Gastrocnemius medialis (tissue), 4 donors: Measurements from ENCODE around the gene MAGEA8. TPM values are rescaled to one million over a fixed set of nuclear protein-coding genes. Genes with fewer than 3 reads are reported as not detected.
"Not testable (repeated sequence)": the region's sequence is repeated elsewhere in the genome, so short reads cannot be mapped to it uniquely, and the experiment has no call there.

Experiments
- ATAC-seq, 2 donors: fragments of 150-250 bp; one replicate each; pipeline ENCODE4 v1.9.1; 2016
- DNase-seq, 2 donors: peaks; one replicate each; pipeline ENCODE4 v3.0.0-alpha.2; 2019
- H3K27ac ChIP-seq, 4 donors: fragments of 200-600 bp; sonication (generic); 1 replicate in 1 of 4; 2 replicates in 3 of 4; pipeline ENCODE4 v1.5.1; 2016 to 2018; ENCODE audit warnings: mild to moderate bottlenecking in 2 of 4, moderate library complexity in 1 of 4
- H3K27me3 ChIP-seq, 3 donors: fragments of 200-600 bp; sonication (generic) in 2 of 3; 1 replicate in 1 of 3; 2 replicates in 2 of 3; pipeline versions ENCODE4 v1.5.1 to v1.6.0; 2016 to 2019; ENCODE audit warnings: mild to moderate bottlenecking in 1 of 3, moderate library complexity in 1 of 3
- H3K36me3 ChIP-seq, 2 donors: fragments of 200-600 bp; sonication (generic) in 1 of 2; one replicate each; pipeline ENCODE4 v1.5.1; 2017 to 2018
- H3K4me1 ChIP-seq, 2 donors: fragments of 200-600 bp; sonication (generic) in 1 of 2; one replicate each; pipeline ENCODE4 v1.5.1; 2016 to 2017; ENCODE audit warnings: mild to moderate bottlenecking in 2 of 2
- H3K4me3 ChIP-seq, 4 donors: fragments of 200-600 bp; sonication (generic) in 3 of 4; 1 replicate in 1 of 4; 2 replicates in 3 of 4; pipeline ENCODE4 v1.5.1; 2016 to 2019; ENCODE audit warnings: mild to moderate bottlenecking in 2 of 4
- H3K9me3 ChIP-seq, 3 donors: fragments of 200-600 bp; sonication (generic) in 2 of 3; 1 replicate in 1 of 3; 2 replicates in 2 of 3; pipeline ENCODE4 v1.5.1; 2016 to 2019
- POLR2A ChIP-seq, 2 donors: fragments of 450-650 bp; IDR thresholded peaks; one replicate each; pipeline ENCODE4 v1.6.1; 2017; ENCODE audit warnings: antibody characterized with exemption in 2 of 2, mild to moderate bottlenecking in 2 of 2, moderate library complexity in 2 of 2
- in situ Hi-C, 4 donors: fragments of 200-750 bp; cut with MboI; loops; one replicate each; pipeline versions ENCODE4 v1.15.0 to v1.8.0; 2017; ENCODE audit warnings: low sequenced_read_pairs in 4 of 4
- intact Hi-C: fragments of 100-400 bp; cut with DNase I; formaldehyde crosslinking; loops from one replicate; pipeline ENCODE4 v1.15.1; 2023; ENCODE audit warnings: low total_unique reads
- total RNA-seq, 4 donors: library from RNA; depleted of rRNA; stranded (reverse); fragments of >200 nt; gene quantifications; one replicate each; pipeline versions ENCODE4 v1.1.0 to v1.2.3, GENCODE V29; 2016
- TF ChIP-seq, protein P1 (sequence below), 5 experiments: fragments of 450-650 bp in 3 of 5; fragments of 200-600 bp in 2 of 5; sonication (generic) in 2 of 5; IDR thresholded peaks in 4 of 5; conservative IDR thresholded peaks in 1 of 5; 1 replicate in 4 of 5; 2 replicates in 1 of 5; pipeline ENCODE4 v1.5.1; 2016 to 2019; ENCODE audit warnings: antibody characterized with exemption in 5 of 5, mild to moderate bottlenecking in 3 of 5, moderate library complexity in 3 of 5

The MAGEA8 gene
- total RNA-seq, 4 donors from 2014 or later = not detected

DNA sequence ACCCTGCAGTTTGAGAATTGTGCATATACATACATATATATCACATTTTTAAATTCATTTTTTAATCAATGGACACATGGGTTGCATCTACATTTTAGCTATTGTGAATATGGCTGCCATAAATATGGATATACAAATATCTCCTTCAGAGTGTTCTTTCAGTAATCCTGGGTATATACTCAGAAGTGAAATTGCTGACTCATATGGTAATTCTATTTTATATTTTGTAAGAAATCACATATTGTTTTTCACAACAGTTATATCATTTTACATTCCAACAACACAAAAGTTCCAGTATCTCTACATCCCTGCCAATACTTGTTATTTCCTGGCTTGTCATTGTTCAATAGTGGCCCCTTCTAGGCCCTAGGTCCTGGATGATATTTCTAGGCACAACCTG lies 27.7 kb downstream of the MAGEA8 start:
- no peaks in the 10 kb centered on the region for H3K36me3 ChIP-seq
- H3K4me3 ChIP-seq = no peak overlapping the region
- no peak for TF ChIP-seq POLR2A (IDR thresholded peaks at IDR 0.05)
- TF ChIP-seq, protein P1, sequence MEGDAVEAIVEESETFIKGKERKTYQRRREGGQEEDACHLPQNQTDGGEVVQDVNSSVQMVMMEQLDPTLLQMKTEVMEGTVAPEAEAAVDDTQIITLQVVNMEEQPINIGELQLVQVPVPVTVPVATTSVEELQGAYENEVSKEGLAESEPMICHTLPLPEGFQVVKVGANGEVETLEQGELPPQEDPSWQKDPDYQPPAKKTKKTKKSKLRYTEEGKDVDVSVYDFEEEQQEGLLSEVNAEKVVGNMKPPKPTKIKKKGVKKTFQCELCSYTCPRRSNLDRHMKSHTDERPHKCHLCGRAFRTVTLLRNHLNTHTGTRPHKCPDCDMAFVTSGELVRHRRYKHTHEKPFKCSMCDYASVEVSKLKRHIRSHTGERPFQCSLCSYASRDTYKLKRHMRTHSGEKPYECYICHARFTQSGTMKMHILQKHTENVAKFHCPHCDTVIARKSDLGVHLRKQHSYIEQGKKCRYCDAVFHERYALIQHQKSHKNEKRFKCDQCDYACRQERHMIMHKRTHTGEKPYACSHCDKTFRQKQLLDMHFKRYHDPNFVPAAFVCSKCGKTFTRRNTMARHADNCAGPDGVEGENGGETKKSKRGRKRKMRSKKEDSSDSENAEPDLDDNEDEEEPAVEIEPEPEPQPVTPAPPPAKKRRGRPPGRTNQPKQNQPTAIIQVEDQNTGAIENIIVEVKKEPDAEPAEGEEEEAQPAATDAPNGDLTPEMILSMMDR (IDR thresholded peaks at IDR 0.05 in 4 of 5, conservative IDR thresholded peaks at IDR 0.05 in 1 of 5) = no peak
- intact Hi-C loops (no loop called here), in situ Hi-C loops (no loop called here)
- ATAC-seq (no peak), DNase-seq (no peak)
- H3K9me3 ChIP-seq = no peaks in the 10 kb centered on the region
- no peaks in the 10 kb centered on the region for H3K27me3 ChIP-seq
- H3K27ac ChIP-seq = no peak overlapping the region
- no peaks in the 10 kb centered on the region for H3K4me1 ChIP-seq

DNA sequence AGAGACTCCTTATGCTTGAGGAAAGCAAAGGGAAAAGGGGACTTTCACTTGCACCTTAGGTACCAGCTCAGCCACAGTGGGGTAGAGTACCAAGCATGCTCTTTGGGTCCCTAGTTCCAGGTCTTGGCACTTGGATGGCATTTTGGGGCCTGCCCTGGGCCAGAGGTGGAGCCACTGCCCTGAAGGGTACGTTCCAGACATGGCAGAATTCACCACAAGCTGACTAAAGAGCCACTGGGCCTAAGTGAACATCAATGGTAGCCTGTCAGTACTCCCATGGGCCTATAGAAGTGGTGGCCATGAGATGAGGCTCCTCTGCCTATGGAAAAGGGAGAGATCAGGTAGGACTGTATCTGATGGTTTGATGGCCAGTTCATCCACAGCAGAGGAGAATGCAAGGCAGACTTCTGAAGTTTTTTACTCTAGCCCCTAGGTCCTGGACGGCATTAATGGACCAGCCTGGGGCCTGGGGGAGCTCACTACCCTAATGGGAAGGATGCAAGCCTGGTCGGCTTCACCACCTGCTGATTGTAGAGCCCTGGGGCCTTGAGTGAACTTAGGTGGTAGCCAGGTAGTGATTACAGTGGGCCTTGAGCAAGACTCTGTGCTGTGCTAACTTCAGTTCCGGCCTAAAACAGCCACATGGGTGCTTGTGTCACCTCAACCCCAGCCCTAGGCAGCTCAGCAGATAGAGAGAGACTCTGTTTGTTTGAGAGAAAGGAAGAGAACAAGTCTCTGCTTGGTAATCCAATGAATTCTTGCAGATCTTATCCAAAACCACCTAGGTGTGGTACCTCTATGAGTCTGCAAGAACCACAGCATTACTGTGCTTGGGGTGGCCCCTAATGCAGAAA lies 28.6 kb downstream of the MAGEA8 start:
- Histone ChIP-seq H3K4me3 (no peak overlapping the region), H3K4me1 (no peaks in the 10 kb centered on the region), H3K36me3 (no peaks in the 10 kb centered on the region), H3K27ac (no peak overlapping the region), H3K9me3 (no peaks in the 10 kb centered on the region), H3K27me3 (no peaks in the 10 kb centered on the region)
- in situ Hi-C loops (no loop called here), intact Hi-C loops (no loop called here)
- ATAC-seq = no peak
- TF ChIP-seq, protein P1 (IDR thresholded peaks at IDR 0.05 in 4 of 5, conservative IDR thresholded peaks at IDR 0.05 in 1 of 5) = no peak
- no peak for TF ChIP-seq POLR2A (IDR thresholded peaks at IDR 0.05)
- no peak for DNase-seq

DNA sequence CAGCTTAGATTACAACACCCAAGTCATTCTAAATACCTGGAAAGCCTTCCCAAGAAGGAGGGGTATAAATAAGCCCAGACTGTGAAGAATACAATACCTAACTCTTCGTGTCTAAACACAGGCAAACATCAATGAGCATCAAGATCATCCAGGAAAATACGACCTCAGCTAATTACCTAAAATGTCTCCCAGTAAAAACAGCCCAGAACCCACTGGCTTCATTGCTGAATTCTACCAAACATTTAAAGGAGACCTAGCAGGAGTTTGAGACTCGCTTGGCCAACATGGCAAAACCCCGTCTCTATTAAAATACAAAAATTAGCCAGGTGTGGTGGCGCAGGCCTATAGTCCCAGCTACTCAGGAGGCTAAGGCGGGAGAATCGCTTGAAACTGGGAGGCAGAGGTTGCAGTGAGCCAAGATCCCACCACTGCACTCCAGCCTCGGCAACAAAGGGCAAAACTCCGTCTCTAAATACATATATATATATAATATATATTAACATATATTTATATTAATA lies 29.3 kb downstream of the MAGEA8 start:
- DNase-seq (no peak), ATAC-seq (no peak)
- H3K4me3 ChIP-seq = no peak overlapping the region
- no peaks in the 10 kb centered on the region for H3K9me3 ChIP-seq
- in situ Hi-C loops (no loop called here), intact Hi-C loops (no loop called here)
- no peaks in the 10 kb centered on the region for H3K36me3 ChIP-seq
- no peaks in the 10 kb centered on the region for H3K4me1 ChIP-seq
- no peaks in the 10 kb centered on the region for H3K27me3 ChIP-seq
- no peak overlapping the region for H3K27ac ChIP-seq
- TF ChIP-seq, protein P1 (IDR thresholded peaks at IDR 0.05 in 4 of 5, conservative IDR thresholded peaks at IDR 0.05 in 1 of 5) = no peak
- no peak for TF ChIP-seq POLR2A (IDR thresholded peaks at IDR 0.05)

DNA sequence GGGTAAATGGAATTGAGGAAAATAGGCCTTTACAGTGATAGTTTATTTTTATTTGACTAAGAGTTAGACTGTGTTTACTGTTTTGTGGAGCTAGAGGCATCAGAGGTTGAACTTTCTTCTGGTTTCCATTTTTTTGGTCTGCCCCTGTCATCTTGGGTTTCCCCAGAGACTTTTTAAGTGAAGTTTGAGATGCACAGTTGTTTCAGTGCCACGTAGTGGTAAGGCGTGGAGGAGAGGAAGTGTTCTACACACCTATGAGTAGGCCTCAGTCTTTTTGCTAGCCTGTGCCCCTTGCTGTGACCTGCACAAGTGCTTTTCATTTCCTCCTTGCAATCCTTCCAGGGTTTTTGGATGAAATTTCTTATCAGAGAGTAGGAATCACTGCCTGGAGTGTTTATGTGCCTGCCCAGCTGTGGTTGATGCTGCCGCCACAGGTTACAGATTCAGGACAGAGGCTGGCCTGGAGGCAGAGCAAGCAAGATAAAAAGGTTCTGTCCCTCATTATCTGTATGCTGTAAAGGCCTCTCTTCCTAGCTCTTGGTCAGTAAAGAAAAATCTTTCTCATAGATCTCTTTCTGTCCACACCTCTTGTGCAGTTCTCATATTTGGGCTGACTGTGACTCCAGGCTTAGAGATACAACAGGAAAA lies 35.9 kb downstream of the MAGEA8 start:
- in situ Hi-C loops (no loop called here), intact Hi-C loops (no loop called here)
- Histone ChIP-seq H3K4me3 (no peak overlapping the region), H3K4me1 (no peaks in the 10 kb centered on the region), H3K27me3 (no peaks in the 10 kb centered on the region), H3K36me3 (no peaks in the 10 kb centered on the region), H3K9me3 (no peaks in the 10 kb centered on the region), H3K27ac (no peak overlapping the region)
- ATAC-seq = no peak
- DNase-seq = no peak
- TF ChIP-seq, protein P1 (IDR thresholded peaks at IDR 0.05 in 4 of 5, conservative IDR thresholded peaks at IDR 0.05 in 1 of 5) = no peak
- no peak for TF ChIP-seq POLR2A (IDR thresholded peaks at IDR 0.05)

DNA sequence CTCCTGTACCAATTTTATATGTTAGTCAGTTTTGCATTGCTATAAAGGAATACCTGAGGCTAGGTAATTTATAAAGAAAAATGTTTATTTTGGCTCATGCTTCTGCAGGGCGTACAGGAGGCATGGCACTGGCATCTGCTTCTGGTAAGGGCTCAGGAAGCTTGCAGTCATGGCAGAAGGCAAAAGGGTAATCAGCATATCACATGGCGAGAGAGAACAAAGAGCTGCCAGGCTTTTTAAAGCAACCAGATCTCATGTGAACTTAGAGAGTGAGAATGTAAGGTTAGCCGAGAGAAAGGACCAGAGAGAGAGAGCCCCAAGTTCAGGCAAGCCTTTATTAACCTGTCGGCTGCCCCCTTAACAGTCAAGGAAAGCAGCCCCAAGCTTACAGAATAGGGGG lies 42.9 kb downstream of the MAGEA8 start:
- H3K4me1 ChIP-seq, H3K36me3 ChIP-seq, DNase-seq, H3K27me3 ChIP-seq, intact Hi-C loops, H3K4me3 ChIP-seq, ATAC-seq, H3K9me3 ChIP-seq, in situ Hi-C loops, H3K27ac ChIP-seq: not testable (repeated sequence)

DNA sequence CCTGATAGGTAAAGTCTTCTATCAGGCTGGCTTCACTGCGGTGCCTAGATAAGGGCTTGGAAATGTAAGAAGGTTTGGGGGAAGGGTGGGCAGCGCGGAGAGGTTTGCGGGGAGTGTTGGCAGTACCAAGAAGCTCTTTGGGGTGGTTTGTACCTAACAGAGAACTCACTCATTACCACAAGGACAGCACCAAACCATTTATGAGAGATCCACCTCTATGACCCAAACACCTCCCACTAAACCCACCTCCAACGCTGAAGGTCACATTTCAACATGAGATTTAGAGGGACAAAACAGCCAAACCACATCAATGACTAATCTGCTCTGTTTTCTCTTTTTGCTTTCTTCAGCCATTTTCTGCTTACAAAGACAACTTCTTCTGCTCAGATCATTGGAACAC lies 43.5 kb downstream of the MAGEA8 start:
- DNase-seq, in situ Hi-C loops: not testable (repeated sequence)

DNA sequence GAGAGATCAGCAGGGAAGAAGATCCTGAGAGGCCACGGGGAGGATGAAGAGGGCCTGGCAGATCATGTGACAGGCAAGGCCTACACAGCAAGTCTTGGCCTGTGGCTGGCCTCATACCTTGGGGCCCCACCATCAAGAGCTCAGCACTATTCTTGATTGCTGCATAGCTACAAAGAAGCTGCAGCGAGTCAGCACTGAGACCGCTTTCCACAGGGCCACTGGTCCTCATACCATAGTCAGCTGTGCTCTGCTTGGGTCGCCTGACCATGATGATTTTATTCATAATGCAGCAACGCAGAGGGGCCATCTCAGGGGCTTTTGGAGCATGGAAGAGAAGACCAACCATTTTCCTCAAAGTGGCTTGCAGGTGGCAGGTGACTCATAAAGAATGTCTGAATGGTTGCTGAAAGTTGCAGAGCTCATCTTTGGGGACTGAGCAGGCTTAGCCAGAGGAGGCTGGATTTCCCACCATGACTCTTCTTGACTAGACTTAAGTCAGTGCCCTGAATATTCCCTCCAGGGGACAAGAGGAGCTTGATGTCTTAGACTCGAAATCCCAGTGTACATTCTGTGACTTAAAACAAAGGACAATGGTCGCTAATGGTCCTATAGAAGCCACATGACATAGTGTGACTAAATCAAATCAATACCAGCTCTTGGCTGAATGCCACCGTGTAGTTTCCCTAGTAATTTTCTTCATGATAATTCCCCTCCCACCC lies 46.4 kb downstream of the MAGEA8 start:
- intact Hi-C loops, H3K4me1 ChIP-seq, H3K36me3 ChIP-seq, H3K9me3 ChIP-seq, in situ Hi-C loops, ATAC-seq, H3K27ac ChIP-seq, DNase-seq, H3K4me3 ChIP-seq, H3K27me3 ChIP-seq: not testable (repeated sequence)

More for the DNA sequence above, 43.5 kb downstream of the MAGEA8 start:
- H3K27me3 ChIP-seq, H3K4me3 ChIP-seq, H3K27ac ChIP-seq, ATAC-seq, H3K9me3 ChIP-seq, intact Hi-C loops, H3K36me3 ChIP-seq, H3K4me1 ChIP-seq: not testable (repeated sequence)
